Naive thymus-derived CD8-positive, alpha-beta T cell (primary cell): ENCODE results near the gene DIAPH3. TPM values are rescaled to one million over a fixed set of nuclear protein-coding genes. Genes with fewer than 3 reads are reported as not detected.

Experiments
- ATAC-seq, 2 donors: fragments of 150-1000 bp; cut with Tn5 transposase in 1 of 2; sonication (Bioruptor Pico), chemical (Tn5 transposase) in 1 of 2; 1 replicate in 1 of 2; 2 replicates in 1 of 2; pipeline ENCODE4 v1.10.0; 2021; ENCODE audit warnings: mild to moderate bottlenecking in 2 of 2, moderate library complexity in 2 of 2
- POLR2A ChIA-PET: fragments of 350-600 bp; sonication (Branson Sonifier 250); formaldehyde crosslinking; loops from one replicate; lab custom pipeline; 2021; ENCODE audit warnings: antibody characterized with exemption; lab: Charles Lee
- DNase-seq, 10 donors: peaks; one replicate each; pipeline versions ENCODE4 v3.0.0 to v3.0.0-alpha.2; 2020 to 2022
- H3K27ac Mint-ChIP-seq, 10 donors: one replicate each; pipeline ENCODE4 v1.8.0; 2020 to 2022; ENCODE audit warnings: mild to moderate bottlenecking in 10 of 10, mixed read lengths in 10 of 10, moderate library complexity in 4 of 10, inconsistent platforms in 1 of 10
- H3K27me3 Mint-ChIP-seq, 5 donors: one replicate each; pipeline ENCODE4 v1.8.0; 2021 to 2022; ENCODE audit warnings: mixed read lengths in 5 of 5
- H3K36me3 Mint-ChIP-seq, 3 donors: one replicate each; pipeline ENCODE4 v1.8.0; 2020 to 2022; ENCODE audit warnings: mixed read lengths in 3 of 3, mild to moderate bottlenecking in 2 of 3, inconsistent platforms in 1 of 3
- H3K4me1 Mint-ChIP-seq, 4 donors: one replicate each; pipeline ENCODE4 v1.8.0; 2021 to 2022; ENCODE audit warnings: mixed read lengths in 4 of 4
- H3K4me3 Mint-ChIP-seq, 10 donors: one replicate each; pipeline ENCODE4 v1.8.0; 2020 to 2022; ENCODE audit warnings: mild to moderate bottlenecking in 10 of 10, mixed read lengths in 10 of 10, moderate library complexity in 6 of 10, inconsistent platforms in 1 of 10
- H3K9me3 Mint-ChIP-seq, 9 donors: one replicate each; pipeline ENCODE4 v1.8.0; 2020 to 2022; ENCODE audit warnings: mixed read lengths in 9 of 9, mild to moderate bottlenecking in 3 of 9, inconsistent platforms in 1 of 9, moderate library complexity in 1 of 9
- polyA plus RNA-seq, 3 donors: library from polyadenylated mRNA; unstranded; fragments of 300-500 nt; fragmentation: Illumina TruSeq; gene quantifications; one replicate each; pipeline ENCODE4 v1.2.3, GENCODE V29; 2021
- total RNA-seq, 8 experiments: library from RNA in 2 of 8; stranded (reverse) in 2 of 8; gene quantifications; one replicate each; pipeline ENCODE4 v1.2.3 and lab custom pipeline; 2021 to 2026

DIAPH3 gene
- total and polyA plus RNA-seq, 5 experiments from 2014 or later, result 0.02 to 0.05 TPM; not detected in 3

GRCh38 chr13:59665732-59666131, 498.0 kb downstream of the DIAPH3 start:
- H3K36me3 Mint-ChIP-seq, result no peaks in the 10 kb centered on the region
- ATAC-seq (no peak), DNase-seq (no peak)
- no peak overlapping the region for H3K4me3 Mint-ChIP-seq
- POLR2A ChIA-PET, result no interaction called here
- no peak overlapping the region for H3K27ac Mint-ChIP-seq
- no peaks in the 10 kb centered on the region for H3K27me3 Mint-ChIP-seq
- peaks cover 0 to 2% (median 0%) of the 10 kb centered on the region in 4 donors for H3K4me1 Mint-ChIP-seq
- H3K9me3 Mint-ChIP-seq, result peaks cover 0 to 2% (median 0%) of the 10 kb centered on the region in 9 donors

- ATAC-seq, result no peak
- H3K4me3 Mint-ChIP-seq, result no peak overlapping the region
These were observed 498.5 kb downstream of the DIAPH3 start for GRCh38 chr13:59665184-59665583.

GRCh38 chr13:59664586-59664985, 499.1 kb downstream of the DIAPH3 start:
- H3K36me3 Mint-ChIP-seq, result no peaks in the 10 kb centered on the region
- DNase-seq, result no peak
- H3K4me1 Mint-ChIP-seq, result peaks cover 0 to 2% (median 0%) of the 10 kb centered on the region in 4 donors
- peaks cover 0 to under 1% (median 0%) of the 10 kb centered on the region in 5 donors for H3K27me3 Mint-ChIP-seq
- no peak overlapping the region for H3K4me3 Mint-ChIP-seq
- POLR2A ChIA-PET, result no interaction called here
- no peak for ATAC-seq
- peaks cover 0 to 2% (median 0%) of the 10 kb centered on the region in 9 donors for H3K9me3 Mint-ChIP-seq
- H3K27ac Mint-ChIP-seq, result no peak overlapping the region

More at GRCh38 chr13:59665184-59665583, 498.5 kb downstream of the DIAPH3 start:
- H3K4me1 Mint-ChIP-seq, result peaks cover 0 to 2% (median 0%) of the 10 kb centered on the region in 4 donors
- no peaks in the 10 kb centered on the region for H3K27me3 Mint-ChIP-seq
- no peak for DNase-seq
- H3K9me3 Mint-ChIP-seq, result peaks cover 0 to 2% (median 0%) of the 10 kb centered on the region in 9 donors
- POLR2A ChIA-PET, result no interaction called here
- no peak overlapping the region for H3K27ac Mint-ChIP-seq
- no peaks in the 10 kb centered on the region for H3K36me3 Mint-ChIP-seq

- Mint-ChIP-seq H3K9me3 (peaks cover 0 to 2% (median 0%) of the 10 kb centered on the region in 9 donors), H3K4me1 (peaks cover 0 to 2% (median 0%) of the 10 kb centered on the region in 4 donors), H3K4me3 (no peak overlapping the region), H3K36me3 (no peaks in the 10 kb centered on the region), H3K27ac (no peak overlapping the region), H3K27me3 (peaks cover 0 to 3% (median under 1%) of the 10 kb centered on the region in 5 donors)
- no peak for ATAC-seq
- DNase-seq, result no peak
- POLR2A ChIA-PET, result no interaction called here
These were observed 500.0 kb downstream of the DIAPH3 start for GRCh38 chr13:59663707-59664106.

- DNase-seq (no peak), ATAC-seq (no peak)
- Mint-ChIP-seq H3K4me1 (no peaks in the 10 kb centered on the region), H3K27ac (no peak overlapping the region), H3K9me3 (peaks cover 0 to 2% (median 0%) of the 10 kb centered on the region in 9 donors), H3K27me3 (peaks cover 0 to 3% (median 1%) of the 10 kb centered on the region in 5 donors), H3K36me3 (no peaks in the 10 kb centered on the region), H3K4me3 (no peak overlapping the region)
- POLR2A ChIA-PET, result no interaction called here
These were observed 503.1 kb downstream of the DIAPH3 start for GRCh38 chr13:59660582-59660981.

- POLR2A ChIA-PET, result no interaction called here
- Mint-ChIP-seq H3K27me3 (peaks cover 0 to 6% (median 1%) of the 10 kb centered on the region in 5 donors), H3K36me3 (no peaks in the 10 kb centered on the region), H3K4me3 (no peak overlapping the region), H3K27ac (no peak overlapping the region), H3K4me1 (no peaks in the 10 kb centered on the region), H3K9me3 (peaks cover 0 to 2% (median 0%) of the 10 kb centered on the region in 9 donors)
- DNase-seq (no peak), ATAC-seq (no peak)
These were observed 503.7 kb downstream of the DIAPH3 start for GRCh38 chr13:59659981-59660380.

GRCh38 chr13:59658738-59659330, 504.9 kb downstream of the DIAPH3 start:
- peaks cover 0 to 7% (median 1%) of the 10 kb centered on the region in 5 donors for H3K27me3 Mint-ChIP-seq
- ATAC-seq, result no peak
- no peaks in the 10 kb centered on the region for H3K36me3 Mint-ChIP-seq
- no peak for DNase-seq
- POLR2A ChIA-PET, result no interaction called here
- no peak overlapping the region for H3K27ac Mint-ChIP-seq
- H3K4me3 Mint-ChIP-seq, result no peak overlapping the region
- H3K4me1 Mint-ChIP-seq, result no peaks in the 10 kb centered on the region
- peaks cover 0 to 2% (median 0%) of the 10 kb centered on the region in 9 donors for H3K9me3 Mint-ChIP-seq

GRCh38 chr13:59658027-59658737, 505.5 kb downstream of the DIAPH3 start:
- Mint-ChIP-seq H3K4me1 (no peaks in the 10 kb centered on the region), H3K4me3 (no peak overlapping the region), H3K36me3 (no peaks in the 10 kb centered on the region), H3K27ac (no peak overlapping the region), H3K27me3 (peaks cover 0 to 7% (median 1%) of the 10 kb centered on the region in 5 donors), H3K9me3 (no peaks in the 10 kb centered on the region)
- DNase-seq, result no peak
- ATAC-seq, result no peak
- POLR2A ChIA-PET, result no interaction called here

- Mint-ChIP-seq H3K4me1 (no peaks in the 10 kb centered on the region), H3K27me3 (peaks cover 0 to 8% (median 4%) of the 10 kb centered on the region in 5 donors)
These were observed 509.8 kb downstream of the DIAPH3 start for GRCh38 chr13:59653916-59654315.

GRCh38 chr13:59651479-59651878, 512.2 kb downstream of the DIAPH3 start:
- H3K36me3 Mint-ChIP-seq, result no peaks in the 10 kb centered on the region
- no peak overlapping the region for H3K4me3 Mint-ChIP-seq
- H3K27me3 Mint-ChIP-seq, result peaks cover 0 to 7% (median 4%) of the 10 kb centered on the region in 5 donors
- DNase-seq, result no peak
- ATAC-seq, result no peak
- no peaks in the 10 kb centered on the region for H3K4me1 Mint-ChIP-seq
- POLR2A ChIA-PET, result no interaction called here
- no peak overlapping the region for H3K27ac Mint-ChIP-seq
- H3K9me3 Mint-ChIP-seq, result no peaks in the 10 kb centered on the region

More at GRCh38 chr13:59653916-59654315, 509.8 kb downstream of the DIAPH3 start:
- POLR2A ChIA-PET, result no interaction called here
- Mint-ChIP-seq H3K9me3 (no peaks in the 10 kb centered on the region), H3K36me3 (no peaks in the 10 kb centered on the region), H3K4me3 (no peak overlapping the region), H3K27ac (no peak overlapping the region)
- ATAC-seq (no peak), DNase-seq (no peak)

- H3K36me3 Mint-ChIP-seq, result no peaks in the 10 kb centered on the region
- POLR2A ChIA-PET, result no interaction called here
- DNase-seq (no peak), ATAC-seq (no peak)
- peaks cover 0 to 5% (median 1%) of the 10 kb centered on the region in 5 donors for H3K27me3 Mint-ChIP-seq
- H3K9me3 Mint-ChIP-seq, result no peaks in the 10 kb centered on the region
- no peak overlapping the region for H3K27ac Mint-ChIP-seq
- H3K4me3 Mint-ChIP-seq, result no peak overlapping the region
- H3K4me1 Mint-ChIP-seq, result peaks cover 0 to 2% (median 0%) of the 10 kb centered on the region in 4 donors
These were observed 519.7 kb downstream of the DIAPH3 start for GRCh38 chr13:59643906-59644626.

GRCh38 chr13:59643364-59643841, 520.3 kb downstream of the DIAPH3 start:
- Mint-ChIP-seq H3K27me3 (peaks cover 0 to 5% (median 1%) of the 10 kb centered on the region in 5 donors), H3K36me3 (no peaks in the 10 kb centered on the region), H3K4me1 (peaks cover 0 to 2% (median 0%) of the 10 kb centered on the region in 4 donors), H3K27ac (no peak overlapping the region), H3K4me3 (no peak overlapping the region), H3K9me3 (no peaks in the 10 kb centered on the region)
- POLR2A ChIA-PET, result no interaction called here
- ATAC-seq (no peak), DNase-seq (no peak)
